Upper lobe of left lung (tissue), 4 donors: Measurements from ENCODE around the gene ZNF576.

Experiments
- EP300 ChIP-seq, 4 donors: sonication (generic); formaldehyde crosslinking; IDR thresholded peaks; one replicate each; pipeline ENCODE4 v1.5.1; 2017; ENCODE audit warnings: antibody characterized with exemption in 4 of 4, control low read depth in 2 of 4
- POLR2A ChIP-seq, 4 donors: fragments of 450-650 bp; IDR thresholded peaks; one replicate each; pipeline ENCODE4 v1.5.1; 2016 to 2017; ENCODE audit warnings: antibody characterized with exemption in 4 of 4, mild to moderate bottlenecking in 2 of 4
- POLR2AphosphoS5 ChIP-seq, 2 donors: sonication (generic); formaldehyde crosslinking; IDR thresholded peaks; one replicate each; pipeline ENCODE4 v1.5.1; 2017; ENCODE audit warnings: antibody characterized with exemption in 2 of 2
- TF ChIP-seq, protein P1 (sequence below), 6 experiments: fragments of 450-650 bp in 4 of 6; fragments of 200-600 bp in 2 of 6; sonication (generic) in 2 of 6; IDR thresholded peaks; one replicate each; pipeline ENCODE4 v1.5.1; 2016 to 2019; ENCODE audit warnings: antibody characterized with exemption in 6 of 6

DNA sequence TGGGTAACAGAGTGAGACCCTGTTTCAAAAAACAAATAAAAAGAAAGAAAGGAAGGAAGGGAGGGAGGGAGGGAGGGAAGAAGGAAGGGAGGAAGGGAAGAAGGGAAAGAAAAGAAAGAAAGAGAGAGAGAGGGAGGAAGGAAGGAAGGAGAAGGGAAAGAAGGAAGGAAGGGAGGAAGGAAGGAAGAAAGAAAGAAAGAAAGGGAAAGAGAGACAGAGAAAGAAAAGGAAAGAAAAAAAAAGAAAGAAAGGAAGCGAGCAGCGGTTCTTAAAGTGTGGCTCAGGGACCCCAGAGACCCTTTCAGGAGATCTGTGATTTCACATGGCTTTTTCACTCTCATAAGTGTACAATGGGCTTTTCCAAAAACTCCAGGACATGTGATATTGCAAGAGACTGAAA is 53.1 kb downstream of the ZNF576 start:
- TF ChIP-seq, protein P1, sequence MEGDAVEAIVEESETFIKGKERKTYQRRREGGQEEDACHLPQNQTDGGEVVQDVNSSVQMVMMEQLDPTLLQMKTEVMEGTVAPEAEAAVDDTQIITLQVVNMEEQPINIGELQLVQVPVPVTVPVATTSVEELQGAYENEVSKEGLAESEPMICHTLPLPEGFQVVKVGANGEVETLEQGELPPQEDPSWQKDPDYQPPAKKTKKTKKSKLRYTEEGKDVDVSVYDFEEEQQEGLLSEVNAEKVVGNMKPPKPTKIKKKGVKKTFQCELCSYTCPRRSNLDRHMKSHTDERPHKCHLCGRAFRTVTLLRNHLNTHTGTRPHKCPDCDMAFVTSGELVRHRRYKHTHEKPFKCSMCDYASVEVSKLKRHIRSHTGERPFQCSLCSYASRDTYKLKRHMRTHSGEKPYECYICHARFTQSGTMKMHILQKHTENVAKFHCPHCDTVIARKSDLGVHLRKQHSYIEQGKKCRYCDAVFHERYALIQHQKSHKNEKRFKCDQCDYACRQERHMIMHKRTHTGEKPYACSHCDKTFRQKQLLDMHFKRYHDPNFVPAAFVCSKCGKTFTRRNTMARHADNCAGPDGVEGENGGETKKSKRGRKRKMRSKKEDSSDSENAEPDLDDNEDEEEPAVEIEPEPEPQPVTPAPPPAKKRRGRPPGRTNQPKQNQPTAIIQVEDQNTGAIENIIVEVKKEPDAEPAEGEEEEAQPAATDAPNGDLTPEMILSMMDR (IDR thresholded peaks at IDR 0.05), result no peak
- TF ChIP-seq POLR2AphosphoS5 (IDR thresholded peaks at IDR 0.05) (no peak), EP300 (IDR thresholded peaks at IDR 0.05) (no peak), POLR2A (IDR thresholded peaks at IDR 0.05) (no peak)
